ENCODE results near the gene CDAN1. TPM values are rescaled to one million over a fixed set of nuclear protein-coding genes. Genes with fewer than 3 reads are reported as not detected.

The CDAN1 gene
- total and polyA plus RNA-seq, 8 donors: 4.7 to 27.2 (median 10.1) TPM

- no peak overlapping the region for H3K4me3 ChIP-seq
- 82 to 90% (median 88%) methylated on average over 11 of the region's 11 CpGs for WGBS, 5 donors
- H3K27me3 ChIP-seq: no peaks in the 10 kb centered on the region
- peaks cover 81 to 100% (median 98%) of the 10 kb centered on the region in 4 donors for H3K36me3 ChIP-seq
- peaks cover 0 to 11% (median 3%) of the 10 kb centered on the region in 4 donors for H3K4me1 ChIP-seq
- no peaks in the 10 kb centered on the region for H3K9me3 ChIP-seq
- DNase-seq: no peak
- TF ChIP-seq CTCF (IDR thresholded peaks at IDR 0.05) (no peak), POLR2AphosphoS5 (IDR thresholded peaks at IDR 0.05) (no peak), POLR2A (IDR thresholded peaks at IDR 0.05) (no peak), EP300 (IDR thresholded peaks at IDR 0.05) (no peak)
- intact Hi-C loops (cut with DNase I; ENCODE audit: low total_unique reads): no loop called here
- no peak overlapping the region for H3K27ac ChIP-seq
Observed at GRCh38 chr15:42726114-42726513, 10.8 kb downstream of the CDAN1 start.

- no peak for DNase-seq
Observed at GRCh38 chr15:42725331-42725903, 11.5 kb downstream of the CDAN1 start.

GRCh38 chr15:42724276-42724675, 12.7 kb downstream of the CDAN1 start:
- DNase-seq: no peak
- no peak for TF ChIP-seq EP300 (IDR thresholded peaks at IDR 0.05)
- no peak for TF ChIP-seq POLR2AphosphoS5 (IDR thresholded peaks at IDR 0.05)
- no peak for TF ChIP-seq CTCF (IDR thresholded peaks at IDR 0.05)
- no peak for TF ChIP-seq POLR2A (IDR thresholded peaks at IDR 0.05)
- Histone ChIP-seq H3K27ac (no peak overlapping the region), H3K4me3 (no peak overlapping the region), H3K4me1 (peaks cover 0 to 11% (median under 1%) of the 10 kb centered on the region in 4 donors), H3K36me3 (peaks cover 76 to 100% (median 97%) of the 10 kb centered on the region in 4 donors), H3K27me3 (no peaks in the 10 kb centered on the region), H3K9me3 (no peaks in the 10 kb centered on the region)
- WGBS, 5 donors: 85 to 96% (median 88%) methylated on average over 6 of the region's 6 CpGs
- intact Hi-C loops (cut with DNase I; ENCODE audit: low total_unique reads): no loop called here

More at GRCh38 chr15:42725331-42725903, 11.5 kb downstream of the CDAN1 start:
- intact Hi-C loops (cut with DNase I; ENCODE audit: low total_unique reads): no loop called here
- Histone ChIP-seq H3K4me1 (peaks cover 0 to 11% (median 3%) of the 10 kb centered on the region in 4 donors), H3K27ac (no peak overlapping the region), H3K4me3 (no peak overlapping the region), H3K36me3 (peaks cover 75 to 100% (median 97%) of the 10 kb centered on the region in 4 donors), H3K27me3 (no peaks in the 10 kb centered on the region), H3K9me3 (no peaks in the 10 kb centered on the region)
- 86 to 94% (median 91%) methylated on average over 12 of the region's 12 CpGs for WGBS, 5 donors
- TF ChIP-seq EP300 (IDR thresholded peaks at IDR 0.05) (no peak), POLR2A (IDR thresholded peaks at IDR 0.05) (no peak), POLR2AphosphoS5 (IDR thresholded peaks at IDR 0.05) (no peak), CTCF (IDR thresholded peaks at IDR 0.05) (no peak)

GRCh38 chr15:42723068-42723467, 13.9 kb downstream of the CDAN1 start:
- no peak for TF ChIP-seq CTCF (IDR thresholded peaks at IDR 0.05)
- no peak for TF ChIP-seq EP300 (IDR thresholded peaks at IDR 0.05)
- TF ChIP-seq POLR2AphosphoS5 (IDR thresholded peaks at IDR 0.05): no peak
- TF ChIP-seq POLR2A (IDR thresholded peaks at IDR 0.05): no peak
- Histone ChIP-seq H3K4me3 (no peak overlapping the region), H3K36me3 (peaks cover 68 to 99% (median 97%) of the 10 kb centered on the region in 4 donors), H3K27ac (no peak overlapping the region), H3K4me1 (peaks cover 0 to 5% (median 0%) of the 10 kb centered on the region in 4 donors), H3K27me3 (no peaks in the 10 kb centered on the region), H3K9me3 (no peaks in the 10 kb centered on the region)
- WGBS, 5 donors: 78 to 85% (median 84%) methylated on average over 4 of the region's 4 CpGs
- DNase-seq: no peak
- intact Hi-C loops (cut with DNase I; ENCODE audit: low total_unique reads): no loop called here

Measured in stomach (tissue), 9 donors.